ENCODE measurements around the gene DEGS2.
A peak's percentile ranks its signal among the peaks of the same experiment; 100 is the strongest.

DEGS2 gene

DNA sequence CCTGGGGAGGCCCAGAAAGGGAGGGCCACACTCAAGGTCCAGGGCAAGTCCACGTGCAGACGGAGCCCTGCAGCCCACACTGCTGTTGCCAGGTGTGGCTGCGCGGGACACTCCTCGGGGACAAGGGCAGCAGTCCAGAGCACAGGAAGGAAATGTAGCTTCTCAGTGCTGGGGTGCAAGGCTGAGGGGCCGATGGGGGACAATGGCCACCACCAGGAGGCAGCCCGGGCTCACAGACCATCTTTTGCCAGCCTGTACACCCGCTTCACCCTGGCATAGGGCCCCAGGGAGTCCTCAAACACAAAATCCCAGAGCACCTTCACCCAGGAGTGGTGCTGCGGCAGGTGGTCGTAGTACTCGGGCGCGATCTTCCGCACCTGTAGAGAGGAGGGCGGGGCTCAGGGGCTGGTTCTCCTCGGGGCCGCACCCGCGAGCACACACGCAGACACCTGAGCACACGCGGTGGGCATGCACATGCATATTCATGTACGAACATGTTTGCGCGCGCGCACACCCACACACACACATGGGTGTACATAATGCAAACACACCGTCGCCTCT, 12.8 kb downstream of the DEGS2 start:
- Histone ChIP-seq H3K4me3 (ENCODE audit: low read depth, low read length) (no peak overlapping the region), H3K4me1 (ENCODE audit: control insufficient read depth, insufficient read depth, low read length) (no peaks in the 10 kb centered on the region), H3K36me3 (ENCODE audit: control insufficient read depth in 2 of 2, insufficient read depth in 1 of 2, low read length in 2 of 2) (peaks cover 0 to 15% of the 10 kb centered on the region in 2 experiments; a peak in 1 of 3 replicates), H3K27ac (ENCODE audit: extremely low read depth, low read depth, low read length) (no peak overlapping the region), H3K9me3 (ENCODE audit: control insufficient read depth, insufficient read depth, low read depth, low read length) (no peaks in the 10 kb centered on the region)
- POLR2A ChIA-PET: no interaction called here
- TF ChIP-seq ZIC2 (tag by site-specific recombination; IDR thresholded peaks at IDR 0.05) (no peak), SCRT2 (tag by site-specific recombination; IDR thresholded peaks at IDR 0.05) (peak; percentile 38; the same call in 1 of the 2 replicates), BCL11B (tag by site-specific recombination; IDR thresholded peaks at IDR 0.05; ENCODE audit: low read depth) (no peak), ZNF621 (tag by site-specific recombination; IDR thresholded peaks at IDR 0.05) (no peak), ZNF664 (tag by site-specific recombination; IDR thresholded peaks at IDR 0.05) (no peak), ZNF658 (tag by site-specific recombination; IDR thresholded peaks at IDR 0.05) (no peak)
- TF ChIP-seq, protein P1, sequence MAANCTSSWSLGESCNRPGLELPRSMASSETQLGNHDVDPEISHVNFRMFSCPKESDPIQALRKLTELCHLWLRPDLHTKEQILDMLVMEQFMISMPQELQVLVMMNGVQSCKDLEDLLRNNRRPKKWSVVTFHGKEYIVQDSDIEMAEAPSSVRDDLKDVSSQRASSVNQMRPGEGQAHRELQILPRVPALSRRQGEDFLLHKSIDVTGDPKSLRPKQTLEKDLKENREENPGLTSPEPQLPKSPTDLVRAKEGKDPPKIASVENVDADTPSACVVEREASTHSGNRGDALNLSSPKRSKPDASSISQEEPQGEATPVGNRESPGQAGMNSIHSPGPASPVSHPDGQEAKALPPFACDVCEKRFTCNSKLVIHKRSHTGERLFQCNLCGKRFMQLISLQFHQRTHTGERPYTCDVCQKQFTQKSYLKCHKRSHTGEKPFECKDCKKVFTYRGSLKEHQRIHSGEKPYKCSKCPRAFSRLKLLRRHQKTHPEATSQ (tag by site-specific recombination; IDR thresholded peaks at IDR 0.05): no peak
- CTCF ChIA-PET: no interaction called here

DNA sequence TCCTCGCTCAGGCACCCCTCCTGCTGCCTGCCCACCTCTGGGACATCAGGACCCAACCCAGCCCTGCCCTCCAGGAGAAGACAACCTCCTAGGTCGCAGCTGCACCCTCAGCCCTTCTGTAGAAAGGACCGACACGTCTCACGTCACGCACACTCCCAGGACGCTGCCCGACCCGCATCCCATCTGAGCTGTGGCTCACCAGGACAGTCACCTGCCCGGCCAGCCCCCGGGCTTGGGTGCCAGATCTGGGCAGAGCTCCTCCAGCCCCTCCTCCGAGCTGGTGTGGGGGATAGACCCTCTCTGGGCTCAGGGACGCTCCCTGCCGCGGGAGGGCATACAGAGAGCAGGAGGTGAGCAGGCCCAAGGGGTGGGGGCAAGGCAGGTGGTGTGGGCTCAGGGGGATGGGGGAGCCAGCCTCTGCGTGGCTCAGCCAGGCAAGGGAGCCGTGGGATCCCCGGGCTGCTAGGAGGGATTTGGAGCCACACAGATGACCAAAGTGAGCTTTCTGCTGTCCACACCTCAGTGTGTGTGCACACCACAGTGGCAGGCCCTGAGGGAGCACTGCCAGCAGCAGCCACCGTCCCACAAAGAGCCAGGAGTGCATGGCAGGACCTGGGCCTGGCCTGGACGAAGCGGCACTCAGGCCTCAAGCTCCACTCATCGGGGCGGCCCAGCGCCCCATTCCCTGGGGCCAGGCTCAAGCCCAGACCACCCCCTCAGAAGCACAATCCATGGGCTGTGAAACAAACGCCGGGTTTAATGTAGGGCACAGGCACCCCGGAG, 13.6 kb downstream of the DEGS2 start:
- no peak overlapping the region for H3K27ac ChIP-seq (ENCODE audit: extremely low read depth, low read depth, low read length)
- TF ChIP-seq ZBTB20 (tag by site-specific recombination; IDR thresholded peaks at IDR 0.05) (no peak), ZNF76 (tag by site-specific recombination; IDR thresholded peaks at IDR 0.05; ENCODE audit: borderline replicate concordance, low read depth) (no peak), ZNF366 (tag by site-specific recombination; conservative IDR thresholded peaks at IDR 0.05) (no peak), ZNF202 (tag by site-specific recombination; IDR thresholded peaks at IDR 0.05; ENCODE audit: borderline replicate concordance) (no peak), TRIM28 (IDR thresholded peaks at IDR 0.05; ENCODE audit: borderline replicate concordance, low read length) (no peak), KLF7 (tag by site-specific recombination; IDR thresholded peaks at IDR 0.05; ENCODE audit: borderline replicate concordance) (no peak), ZNF600 (tag by site-specific recombination; IDR thresholded peaks at IDR 0.05) (no peak), ZNF621 (tag by site-specific recombination; IDR thresholded peaks at IDR 0.05) (no peak), ZNF843 (tag by site-specific recombination; IDR thresholded peaks at IDR 0.05) (no peak), ZBTB1 (tag by site-specific recombination; IDR thresholded peaks at IDR 0.05) (no peak)
- TF ChIP-seq, protein P2, sequence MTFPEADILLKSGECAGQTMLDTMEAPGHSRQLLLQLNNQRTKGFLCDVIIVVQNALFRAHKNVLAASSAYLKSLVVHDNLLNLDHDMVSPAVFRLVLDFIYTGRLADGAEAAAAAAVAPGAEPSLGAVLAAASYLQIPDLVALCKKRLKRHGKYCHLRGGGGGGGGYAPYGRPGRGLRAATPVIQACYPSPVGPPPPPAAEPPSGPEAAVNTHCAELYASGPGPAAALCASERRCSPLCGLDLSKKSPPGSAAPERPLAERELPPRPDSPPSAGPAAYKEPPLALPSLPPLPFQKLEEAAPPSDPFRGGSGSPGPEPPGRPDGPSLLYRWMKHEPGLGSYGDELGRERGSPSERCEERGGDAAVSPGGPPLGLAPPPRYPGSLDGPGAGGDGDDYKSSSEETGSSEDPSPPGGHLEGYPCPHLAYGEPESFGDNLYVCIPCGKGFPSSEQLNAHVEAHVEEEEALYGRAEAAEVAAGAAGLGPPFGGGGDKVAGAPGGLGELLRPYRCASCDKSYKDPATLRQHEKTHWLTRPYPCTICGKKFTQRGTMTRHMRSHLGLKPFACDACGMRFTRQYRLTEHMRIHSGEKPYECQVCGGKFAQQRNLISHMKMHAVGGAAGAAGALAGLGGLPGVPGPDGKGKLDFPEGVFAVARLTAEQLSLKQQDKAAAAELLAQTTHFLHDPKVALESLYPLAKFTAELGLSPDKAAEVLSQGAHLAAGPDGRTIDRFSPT (tag by site-specific recombination; IDR thresholded peaks at IDR 0.05): no peak
- TF ChIP-seq, protein P3, sequence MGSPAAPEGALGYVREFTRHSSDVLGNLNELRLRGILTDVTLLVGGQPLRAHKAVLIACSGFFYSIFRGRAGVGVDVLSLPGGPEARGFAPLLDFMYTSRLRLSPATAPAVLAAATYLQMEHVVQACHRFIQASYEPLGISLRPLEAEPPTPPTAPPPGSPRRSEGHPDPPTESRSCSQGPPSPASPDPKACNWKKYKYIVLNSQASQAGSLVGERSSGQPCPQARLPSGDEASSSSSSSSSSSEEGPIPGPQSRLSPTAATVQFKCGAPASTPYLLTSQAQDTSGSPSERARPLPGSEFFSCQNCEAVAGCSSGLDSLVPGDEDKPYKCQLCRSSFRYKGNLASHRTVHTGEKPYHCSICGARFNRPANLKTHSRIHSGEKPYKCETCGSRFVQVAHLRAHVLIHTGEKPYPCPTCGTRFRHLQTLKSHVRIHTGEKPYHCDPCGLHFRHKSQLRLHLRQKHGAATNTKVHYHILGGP (tag by site-specific recombination; IDR thresholded peaks at IDR 0.05): no peak
- TF ChIP-seq, protein P4, sequence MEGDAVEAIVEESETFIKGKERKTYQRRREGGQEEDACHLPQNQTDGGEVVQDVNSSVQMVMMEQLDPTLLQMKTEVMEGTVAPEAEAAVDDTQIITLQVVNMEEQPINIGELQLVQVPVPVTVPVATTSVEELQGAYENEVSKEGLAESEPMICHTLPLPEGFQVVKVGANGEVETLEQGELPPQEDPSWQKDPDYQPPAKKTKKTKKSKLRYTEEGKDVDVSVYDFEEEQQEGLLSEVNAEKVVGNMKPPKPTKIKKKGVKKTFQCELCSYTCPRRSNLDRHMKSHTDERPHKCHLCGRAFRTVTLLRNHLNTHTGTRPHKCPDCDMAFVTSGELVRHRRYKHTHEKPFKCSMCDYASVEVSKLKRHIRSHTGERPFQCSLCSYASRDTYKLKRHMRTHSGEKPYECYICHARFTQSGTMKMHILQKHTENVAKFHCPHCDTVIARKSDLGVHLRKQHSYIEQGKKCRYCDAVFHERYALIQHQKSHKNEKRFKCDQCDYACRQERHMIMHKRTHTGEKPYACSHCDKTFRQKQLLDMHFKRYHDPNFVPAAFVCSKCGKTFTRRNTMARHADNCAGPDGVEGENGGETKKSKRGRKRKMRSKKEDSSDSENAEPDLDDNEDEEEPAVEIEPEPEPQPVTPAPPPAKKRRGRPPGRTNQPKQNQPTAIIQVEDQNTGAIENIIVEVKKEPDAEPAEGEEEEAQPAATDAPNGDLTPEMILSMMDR (tag by site-specific recombination; IDR thresholded peaks at IDR 0.05): no peak
- ChIA-PET CTCF (no interaction called here), POLR2A (no interaction called here)
- peaks cover 0 to 17% of the 10 kb centered on the region in 2 experiments; a peak in 1 of 3 replicates for H3K36me3 ChIP-seq (ENCODE audit: control insufficient read depth in 2 of 2, insufficient read depth in 1 of 2, low read length in 2 of 2)
- no peaks in the 10 kb centered on the region for H3K9me3 ChIP-seq (ENCODE audit: control insufficient read depth, insufficient read depth, low read depth, low read length)
- H3K4me3 ChIP-seq (ENCODE audit: low read depth, low read length): no peak overlapping the region
- no peaks in the 10 kb centered on the region for H3K4me1 ChIP-seq (ENCODE audit: control insufficient read depth, insufficient read depth, low read length)

Data from HEK293 (cell line).